Measurements from ENCODE around the gene MAML2. TPM values are rescaled to one million over a fixed set of nuclear protein-coding genes. Genes with fewer than 3 reads are reported as not detected.

Gene MAML2
- total and polyA plus RNA-seq, 2 of the 13 experiments (the other 11 are each of a cell fraction or from before 2014, with no cell fraction given) = 2.3 to 25.9 TPM

- TF ChIP-seq MBNL3 (CRISPR knock-in tag; conservative IDR thresholded peaks at IDR 0.05) (no peak), SIX4 (CRISPR knock-in tag; IDR thresholded peaks at IDR 0.05) (no peak), RXRA (CRISPR knock-in tag; IDR thresholded peaks at IDR 0.05) (no peak), MIER2 (CRISPR knock-in tag; IDR thresholded peaks at IDR 0.05) (no peak), NCOA2 (CRISPR knock-in tag; IDR thresholded peaks at IDR 0.05) (peak; percentile 20; the same call in 1 of the 2 replicates), KDM2A (CRISPR knock-in tag; IDR thresholded peaks at IDR 0.05; ENCODE audit: borderline replicate concordance, low read depth) (peak; percentile 44; the same call in 1 of the 2 replicates), HMGA1 (CRISPR knock-in tag; conservative IDR thresholded peaks at IDR 0.05) (no peak), HDAC1 (CRISPR knock-in tag; IDR thresholded peaks at IDR 0.05) (peak; percentile 87), PAF1 (CRISPR knock-in tag; IDR thresholded peaks at IDR 0.05) (no peak), EP300 (IDR thresholded peaks at IDR 0.05; ENCODE audit: low read depth in 2 of 2, low read length in 2 of 2) (0 out of 4 replicates have a peak, but pooled peaks of 1 of the 2 experiments have one; percentile 36), EP300 (CRISPR knock-in tag; IDR thresholded peaks at IDR 0.05; ENCODE audit: borderline replicate concordance) (no peak), RARG (CRISPR knock-in tag; IDR thresholded peaks at IDR 0.05; ENCODE audit: low read depth) (no peak), PRDM10 (CRISPR knock-in tag; IDR thresholded peaks at IDR 0.05; ENCODE audit: low read depth) (0 out of 2 replicates have a peak, but pooled peaks have one; percentile 30), ZNF550 (CRISPR knock-in tag; IDR thresholded peaks at IDR 0.05; ENCODE audit: borderline replicate concordance) (no peak), MBD4 (IDR thresholded peaks at IDR 0.05; ENCODE audit: borderline replicate concordance, low read length) (no peak), NONO (IDR thresholded peaks at IDR 0.05) (no peak), NONO (CRISPR knock-in tag; conservative IDR thresholded peaks at IDR 0.05) (peak; percentile 86), ZFP36L2 (CRISPR knock-in tag; IDR thresholded peaks at IDR 0.05) (no peak), NCOA1 (CRISPR knock-in tag; IDR thresholded peaks at IDR 0.05) (peak; percentile 79; the same call in 1 of the 2 replicates), GATAD1 (CRISPR knock-in tag; IDR thresholded peaks at IDR 0.05) (peak; percentile 79), ZEB1 (IDR thresholded peaks at IDR 0.05; ENCODE audit: insufficient replicate concordance, low read depth) (no peak)
- TF ChIP-seq, protein P1, sequence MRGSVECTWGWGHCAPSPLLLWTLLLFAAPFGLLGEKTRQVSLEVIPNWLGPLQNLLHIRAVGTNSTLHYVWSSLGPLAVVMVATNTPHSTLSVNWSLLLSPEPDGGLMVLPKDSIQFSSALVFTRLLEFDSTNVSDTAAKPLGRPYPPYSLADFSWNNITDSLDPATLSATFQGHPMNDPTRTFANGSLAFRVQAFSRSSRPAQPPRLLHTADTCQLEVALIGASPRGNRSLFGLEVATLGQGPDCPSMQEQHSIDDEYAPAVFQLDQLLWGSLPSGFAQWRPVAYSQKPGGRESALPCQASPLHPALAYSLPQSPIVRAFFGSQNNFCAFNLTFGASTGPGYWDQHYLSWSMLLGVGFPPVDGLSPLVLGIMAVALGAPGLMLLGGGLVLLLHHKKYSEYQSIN (CRISPR knock-in tag; IDR thresholded peaks at IDR 0.05; ENCODE audit: borderline replicate concordance) = no peak
- TF ChIP-seq, protein P2, sequence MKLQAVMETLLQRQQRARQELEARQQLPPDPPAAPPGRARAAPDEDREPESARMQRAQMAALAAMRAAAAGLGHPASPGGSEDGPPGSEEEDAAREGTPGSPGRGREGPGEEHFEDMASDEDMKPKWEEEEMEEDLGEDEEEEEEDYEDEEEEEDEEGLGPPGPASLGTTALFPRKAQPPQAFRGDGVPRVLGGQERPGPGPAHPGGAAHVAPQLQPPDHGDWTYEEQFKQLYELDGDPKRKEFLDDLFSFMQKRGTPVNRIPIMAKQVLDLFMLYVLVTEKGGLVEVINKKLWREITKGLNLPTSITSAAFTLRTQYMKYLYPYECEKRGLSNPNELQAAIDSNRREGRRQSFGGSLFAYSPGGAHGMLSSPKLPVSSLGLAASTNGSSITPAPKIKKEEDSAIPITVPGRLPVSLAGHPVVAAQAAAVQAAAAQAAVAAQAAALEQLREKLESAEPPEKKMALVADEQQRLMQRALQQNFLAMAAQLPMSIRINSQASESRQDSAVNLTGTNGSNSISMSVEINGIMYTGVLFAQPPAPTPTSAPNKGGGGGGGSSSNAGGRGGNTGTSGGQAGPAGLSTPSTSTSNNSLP (IDR thresholded peaks at IDR 0.05; ENCODE audit: low read depth, low read length) = no peak
- TF ChIP-seq, protein P3, sequence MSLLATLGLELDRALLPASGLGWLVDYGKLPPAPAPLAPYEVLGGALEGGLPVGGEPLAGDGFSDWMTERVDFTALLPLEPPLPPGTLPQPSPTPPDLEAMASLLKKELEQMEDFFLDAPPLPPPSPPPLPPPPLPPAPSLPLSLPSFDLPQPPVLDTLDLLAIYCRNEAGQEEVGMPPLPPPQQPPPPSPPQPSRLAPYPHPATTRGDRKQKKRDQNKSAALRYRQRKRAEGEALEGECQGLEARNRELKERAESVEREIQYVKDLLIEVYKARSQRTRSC (CRISPR knock-in tag; IDR thresholded peaks at IDR 0.05; ENCODE audit: low read depth) = no peak
Observed at GRCh38 chr11:96389720-96390487, 46.9 kb upstream of the MAML2 start, which contains the start of the genes CCDC82 and JRKL (continued).
